H9 (cell line): ENCODE results near the gene PDIA6. TPM values are rescaled to one million over a fixed set of nuclear protein-coding genes. Genes with fewer than 3 reads are reported as not detected.

Source experiments
- DNase-seq: peaks from one replicate; pipeline ENCODE4 v3.0.0-alpha.2; 2017
- H2AFZ ChIP-seq: one replicate; pipeline ENCODE4 v1.6.1; 2013; ENCODE audit warnings: mild to moderate bottlenecking, low read length, control low read depth, moderate library complexity
- H2AK5ac ChIP-seq: 2 replicates; pipeline ENCODE4 v1.6.1; 2013; ENCODE audit warnings: low read length, control low read depth, mixed read lengths; ENCODE audit not compliant: insufficient read length
- H2BK120ac ChIP-seq: one replicate; pipeline ENCODE4 v1.6.1; 2013; ENCODE audit warnings: low read depth, mild to moderate bottlenecking, low read length, control low read depth, inconsistent platforms; ENCODE audit not compliant: poor library complexity, severe bottlenecking
- H2BK12ac ChIP-seq: 2 replicates; pipeline ENCODE4 v1.6.1; 2013; ENCODE audit warnings: low read length, control low read depth, mixed read lengths, low read depth; ENCODE audit not compliant: insufficient read length
- H2BK15ac ChIP-seq: 2 replicates; pipeline ENCODE4 v1.6.1; 2013; ENCODE audit warnings: low read depth, low read length, control low read depth
- H2BK20ac ChIP-seq: one replicate; pipeline ENCODE4 v1.6.1; 2013; ENCODE audit warnings: low read depth, mild to moderate bottlenecking, low read length, control low read depth, inconsistent platforms; ENCODE audit not compliant: poor library complexity, severe bottlenecking
- H2BK5ac ChIP-seq: 2 replicates; pipeline ENCODE4 v1.6.1; 2013; ENCODE audit warnings: low read length, control low read depth, mixed read lengths; ENCODE audit not compliant: insufficient read length
- H3K14ac ChIP-seq: 2 replicates; pipeline ENCODE4 v1.6.1; 2013; ENCODE audit warnings: low read length, control low read depth; ENCODE audit not compliant: insufficient read depth
- H3K18ac ChIP-seq: 2 replicates; pipeline ENCODE4 v1.6.1; 2013; ENCODE audit warnings: low read depth, mild to moderate bottlenecking, mixed read lengths, low read length, control low read depth; ENCODE audit not compliant: insufficient read length
- H3K23ac ChIP-seq: 2 replicates; pipeline ENCODE4 v1.6.1; 2013; ENCODE audit warnings: low read length, control low read depth, mixed read lengths, low read depth; ENCODE audit not compliant: insufficient read length
- H3K23me2 ChIP-seq: 2 replicates; pipeline ENCODE4 v1.6.1; 2013; ENCODE audit warnings: low read depth, mild to moderate bottlenecking, mixed read lengths, low read length, control low read depth; ENCODE audit not compliant: insufficient read length, poor library complexity, severe bottlenecking
- H3K27ac ChIP-seq: 2 replicates; pipeline ENCODE4 v1.5.1; 2013; ENCODE audit warnings: low read length, control low read depth, mixed read lengths, low read depth; ENCODE audit not compliant: insufficient read length
- H3K27me3 ChIP-seq: 2 replicates; pipeline ENCODE4 v1.6.1; 2013; ENCODE audit warnings: low read length, control low read depth, inconsistent platforms; ENCODE audit not compliant: insufficient read depth
- H3K4ac ChIP-seq: 2 replicates; pipeline ENCODE4 v1.6.1; 2013; ENCODE audit warnings: low read depth, mild to moderate bottlenecking, control low read depth, inconsistent platforms, low read length, moderate library complexity
- H3K4me1 ChIP-seq: 2 replicates; pipeline ENCODE4 v1.6.1; 2013; ENCODE audit warnings: low read length, control low read depth, inconsistent platforms; ENCODE audit not compliant: insufficient read depth
- H3K4me2 ChIP-seq: 2 replicates; pipeline ENCODE4 v1.6.1; 2013; ENCODE audit warnings: low read length, control low read depth, mixed read lengths; ENCODE audit not compliant: insufficient read length, insufficient read depth
- H3K56ac ChIP-seq: 2 replicates; pipeline ENCODE4 v1.6.1; 2013; ENCODE audit warnings: low read depth, mild to moderate bottlenecking, mixed read lengths, low read length, control low read depth; ENCODE audit not compliant: insufficient read length
- H3K79me1 ChIP-seq: 2 replicates; pipeline ENCODE4 v1.6.1; 2013; ENCODE audit warnings: low read depth, mild to moderate bottlenecking, moderate library complexity, low read length, control low read depth, inconsistent platforms; ENCODE audit not compliant: insufficient read depth, poor library complexity, severe bottlenecking
- H3K79me2 ChIP-seq: 2 replicates; pipeline ENCODE4 v1.6.1; 2013; ENCODE audit warnings: low read length, control low read depth, inconsistent platforms; ENCODE audit not compliant: insufficient read depth
- H3K9ac ChIP-seq: 2 replicates; pipeline ENCODE4 v1.6.1; 2013; ENCODE audit warnings: low read length, control low read depth, mixed read lengths; ENCODE audit not compliant: insufficient read length; ENCODE audit errors: extremely low read depth
- H3K9me3 ChIP-seq: one replicate; pipeline ENCODE4 v1.6.1; 2013; ENCODE audit warnings: low read depth, low read length, inconsistent platforms; ENCODE audit not compliant: control insufficient read depth
- H3T11ph ChIP-seq: one replicate; pipeline ENCODE4 v1.6.1; 2013; ENCODE audit warnings: mild to moderate bottlenecking, low read length, control low read depth, inconsistent platforms
- H4K20me1 ChIP-seq: one replicate; pipeline ENCODE4 v1.6.1; 2013; ENCODE audit not compliant: control insufficient read depth, insufficient read length, insufficient read depth
- H4K5ac ChIP-seq: 2 replicates; pipeline ENCODE4 v1.6.1; 2013; ENCODE audit warnings: low read depth, mild to moderate bottlenecking, mixed read lengths, low read length, control low read depth; ENCODE audit not compliant: insufficient read length
- H4K8ac ChIP-seq: replicated peaks from 2 replicates; pipeline ENCODE4 v1.6.1; 2013; ENCODE audit warnings: low read length, control low read depth, mixed read lengths, low read depth; ENCODE audit not compliant: insufficient read length
- H4K91ac ChIP-seq: 2 replicates; pipeline ENCODE4 v1.6.1; 2013; ENCODE audit warnings: low read depth, mild to moderate bottlenecking, moderate library complexity, mixed read lengths, low read length, control low read depth; ENCODE audit not compliant: insufficient read length
- H3K27ac Mint-ChIP-seq, 3 experiments: 2 replicates in 2 of 3; 3 replicates in 1 of 3; pipeline ENCODE4 v1.8.0; 2020 to 2021; ENCODE audit warnings: mixed read lengths in 3 of 3, mild to moderate bottlenecking in 1 of 3, moderate library complexity in 1 of 3
- H3K27me3 Mint-ChIP-seq: 2 replicates; pipeline ENCODE4 v1.8.0; 2021; ENCODE audit warnings: low read depth, mild to moderate bottlenecking, moderate library complexity, mixed read lengths
- H3K36me3 Mint-ChIP-seq, 3 experiments: 2 replicates in 2 of 3; 3 replicates in 1 of 3; pipeline ENCODE4 v1.8.0; 2020 to 2021; ENCODE audit warnings: low read depth in 3 of 3, mixed read lengths in 3 of 3; ENCODE audit not compliant: insufficient read depth in 1 of 3
- H3K4me1 Mint-ChIP-seq, 2 experiments: 2 replicates each; pipeline ENCODE4 v1.8.0; 2020; ENCODE audit warnings: mixed read lengths in 2 of 2
- H3K4me3 Mint-ChIP-seq, 2 experiments: 2 replicates in 1 of 2; 3 replicates in 1 of 2; pipeline ENCODE4 v1.8.0; 2020 to 2021; ENCODE audit warnings: mild to moderate bottlenecking in 2 of 2, mixed read lengths in 2 of 2, moderate library complexity in 1 of 2
- H3K9me3 Mint-ChIP-seq, 2 experiments: 2 replicates in 1 of 2; 3 replicates in 1 of 2; pipeline ENCODE4 v1.8.0; 2020; ENCODE audit warnings: mild to moderate bottlenecking in 2 of 2, mixed read lengths in 2 of 2, moderate library complexity in 1 of 2
- CTCF ChIP-seq: fragments of 200-600 bp; sonication (generic); conservative IDR thresholded peaks from 3 replicates; pipeline ENCODE4 v1.8.0; 2021; ENCODE audit warnings: antibody characterized with exemption, mild to moderate bottlenecking
- WGBS: extraction: QIAGEN DNeasy Blood & Tissue Kit; methylation state at CpG from one replicate; pipeline ENCODE4 v1.1.7; 2013; ENCODE audit warnings: missing lambda C conversion rate, low lambda C conversion rate, mixed read lengths; ENCODE audit not compliant: insufficient read length; ENCODE audit errors: extremely low coverage; 5-methylcytosine and 5-hydroxymethylcytosine counted together
- total RNA-seq: library from RNA; stranded (reverse); gene quantifications from 2 replicates; pipeline ENCODE4 v1.2.1, GENCODE V29; 2021

The PDIA6 gene
- total RNA-seq, 1 experiment from 2014 or later, result 301 TPM

DNA sequence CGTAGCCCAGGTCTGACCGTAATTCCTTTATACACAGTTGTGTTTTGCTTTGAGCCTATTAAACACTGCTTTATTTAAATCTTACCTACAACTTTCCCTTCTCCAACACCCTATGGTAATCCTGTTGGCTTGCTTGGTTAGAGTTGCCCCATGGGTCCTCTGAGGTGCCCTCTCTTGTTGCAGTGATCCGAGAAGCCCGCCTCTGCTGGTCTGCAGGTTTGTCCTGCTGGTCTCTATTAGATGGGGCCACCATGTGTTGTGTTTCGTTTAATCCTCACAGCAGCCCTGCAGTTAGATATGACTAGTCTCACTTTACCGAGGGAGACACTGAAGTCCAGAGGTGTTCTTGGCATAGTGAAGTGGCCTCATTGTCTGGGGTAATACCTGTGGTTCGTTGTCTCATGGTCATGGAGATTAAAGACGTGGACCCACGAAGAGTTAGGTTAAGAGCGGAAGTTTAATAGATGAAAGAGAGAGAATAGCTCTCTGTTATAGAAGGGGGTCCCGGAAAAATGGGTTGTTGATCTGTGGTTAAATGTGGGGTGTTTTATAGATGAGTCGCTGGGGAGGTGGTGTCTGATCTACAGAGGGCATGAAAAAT is 7.2 kb upstream of the PDIA6 start:
- H3K4ac ChIP-seq, result no peak overlapping the region
- H3K4me3 Mint-ChIP-seq, result no peak overlapping the region
- no CpG with 5 or more reads among the region's 12 CpGs for WGBS
- no peak overlapping the region for H3K27ac ChIP-seq
- H3K79me1 ChIP-seq, result no peaks in the 10 kb centered on the region
- no peaks in the 10 kb centered on the region for H3K9me3 Mint-ChIP-seq
- no peak overlapping the region for H2BK5ac ChIP-seq
- H3K27ac Mint-ChIP-seq, result no peak overlapping the region
- no peaks in the 10 kb centered on the region for H3K36me3 Mint-ChIP-seq
- no peaks in the 10 kb centered on the region for H3K79me2 ChIP-seq
- H2BK15ac ChIP-seq, result no peak overlapping the region
- H2AK5ac ChIP-seq, result no peak overlapping the region
- H3K14ac ChIP-seq, result no peak overlapping the region
- H3K4me1 Mint-ChIP-seq, result peaks cover 3 to 7% of the 10 kb centered on the region in 2 experiments
- no peak for TF ChIP-seq CTCF
- H3K27me3 Mint-ChIP-seq, result peaks cover 3% of the 10 kb centered on the region
- H2BK20ac ChIP-seq, result no peak overlapping the region
- no peak overlapping the region for H4K5ac ChIP-seq
- no peak for DNase-seq
- H3K23ac ChIP-seq, result no peak overlapping the region
- H3K23me2 ChIP-seq, result no peaks in the 10 kb centered on the region
- no peak overlapping the region for H3K56ac ChIP-seq
- no peak overlapping the region for H4K91ac ChIP-seq
- no peak overlapping the region for H3K9ac ChIP-seq
- H4K20me1 ChIP-seq, result no peaks in the 10 kb centered on the region
- H3K9me3 ChIP-seq, result no peaks in the 10 kb centered on the region
- no peak overlapping the region for H3K4me2 ChIP-seq
- no peak overlapping the region for H4K8ac ChIP-seq
- H2AFZ ChIP-seq, result no peak overlapping the region
- no peaks in the 10 kb centered on the region for H3K27me3 ChIP-seq
- H3T11ph ChIP-seq, result no peak overlapping the region
- H3K18ac ChIP-seq, result no peak overlapping the region
- no peak overlapping the region for H2BK12ac ChIP-seq
- H2BK120ac ChIP-seq, result no peak overlapping the region
- no peaks in the 10 kb centered on the region for H3K4me1 ChIP-seq
